Measurements from ENCODE around the gene ADAMTSL1. TPM values are rescaled to one million over a fixed set of nuclear protein-coding genes. Genes with fewer than 3 reads are reported as not detected.
A peak's percentile ranks its signal among the peaks of the same experiment; 100 is the strongest.

The ADAMTSL1 gene
- total and polyA plus RNA-seq, 8 donors, result 1.1 to 98.8 (median 8.4) TPM

GRCh38 chr9:18638371-18639249, 164.7 kb downstream of the ADAMTSL1 start:
- Histone ChIP-seq H3K4me3 (no peak overlapping the region), H3K36me3 (no peaks in the 10 kb centered on the region), H3K9me3 (no peaks in the 10 kb centered on the region), H3K4me1 (peaks cover 0 to 2% (median 0%) of the 10 kb centered on the region in 4 donors), H3K27ac (no peak overlapping the region), H3K27me3 (no peaks in the 10 kb centered on the region)
- 68 to 79% (median 74%) methylated on average over 7 of the region's 7 CpGs for WGBS, 5 donors
- intact Hi-C loops (cut with DNase I; ENCODE audit: low total_unique reads), result no loop called here
- TF ChIP-seq EP300 (IDR thresholded peaks at IDR 0.05), result no peak
- TF ChIP-seq CTCF (IDR thresholded peaks at IDR 0.05), result no peak
- no peak for TF ChIP-seq POLR2A (IDR thresholded peaks at IDR 0.05)
- no peak for TF ChIP-seq POLR2AphosphoS5 (IDR thresholded peaks at IDR 0.05)
- DNase-seq, result peak in 1 of 2 donors; percentile 23

GRCh38 chr9:18639911-18640310, 166.0 kb downstream of the ADAMTSL1 start:
- 84 to 94% (median 89%) methylated on average over 4 of the region's 4 CpGs for WGBS, 5 donors
- intact Hi-C loops (cut with DNase I; ENCODE audit: low total_unique reads), result no loop called here
- H3K27ac ChIP-seq, result no peak overlapping the region

GRCh38 chr9:18658804-18659705, 185.1 kb downstream of the ADAMTSL1 start:
- H3K36me3 ChIP-seq, result no peaks in the 10 kb centered on the region
- no peaks in the 10 kb centered on the region for H3K9me3 ChIP-seq
- TF ChIP-seq EP300 (IDR thresholded peaks at IDR 0.05) (no peak), POLR2A (IDR thresholded peaks at IDR 0.05) (no peak), POLR2AphosphoS5 (IDR thresholded peaks at IDR 0.05) (no peak), CTCF (IDR thresholded peaks at IDR 0.05) (no peak)
- no peak overlapping the region for H3K27ac ChIP-seq
- no peaks in the 10 kb centered on the region for H3K27me3 ChIP-seq
- intact Hi-C loops (cut with DNase I; ENCODE audit: low total_unique reads), result no loop called here
- no peaks in the 10 kb centered on the region for H3K4me1 ChIP-seq
- no peak overlapping the region for H3K4me3 ChIP-seq
- WGBS, 5 donors, result 82 to 87% (median 83%) methylated on average over 5 of the region's 5 CpGs
- DNase-seq, result no peak

More at GRCh38 chr9:18639911-18640310, 166.0 kb downstream of the ADAMTSL1 start:
- Histone ChIP-seq H3K9me3 (no peaks in the 10 kb centered on the region), H3K27me3 (no peaks in the 10 kb centered on the region), H3K36me3 (no peaks in the 10 kb centered on the region), H3K4me1 (no peaks in the 10 kb centered on the region), H3K4me3 (no peak overlapping the region)
- no peak for DNase-seq
- no peak for TF ChIP-seq EP300 (IDR thresholded peaks at IDR 0.05)
- TF ChIP-seq CTCF (IDR thresholded peaks at IDR 0.05), result no peak
- TF ChIP-seq POLR2A (IDR thresholded peaks at IDR 0.05), result no peak
- no peak for TF ChIP-seq POLR2AphosphoS5 (IDR thresholded peaks at IDR 0.05)

- no peak overlapping the region for H3K27ac ChIP-seq
- DNase-seq, result no peak
- no peaks in the 10 kb centered on the region for H3K4me1 ChIP-seq
- H3K27me3 ChIP-seq, result no peaks in the 10 kb centered on the region
- 80 to 91% (median 82%) methylated on average over 1 of the region's 1 CpG for WGBS, 5 donors
- intact Hi-C loops (cut with DNase I; ENCODE audit: low total_unique reads), result no loop called here
- no peak for TF ChIP-seq CTCF (IDR thresholded peaks at IDR 0.05)
- TF ChIP-seq POLR2A (IDR thresholded peaks at IDR 0.05), result no peak
- TF ChIP-seq POLR2AphosphoS5 (IDR thresholded peaks at IDR 0.05), result no peak
- no peaks in the 10 kb centered on the region for H3K36me3 ChIP-seq
- H3K4me3 ChIP-seq, result no peak overlapping the region
- no peaks in the 10 kb centered on the region for H3K9me3 ChIP-seq
Measured at GRCh38 chr9:18660001-18660400, 186.0 kb downstream of the ADAMTSL1 start.

Measured in stomach (tissue), 9 donors.